ENCODE data around the gene ZNF652.

The ZNF652 gene

DNA sequence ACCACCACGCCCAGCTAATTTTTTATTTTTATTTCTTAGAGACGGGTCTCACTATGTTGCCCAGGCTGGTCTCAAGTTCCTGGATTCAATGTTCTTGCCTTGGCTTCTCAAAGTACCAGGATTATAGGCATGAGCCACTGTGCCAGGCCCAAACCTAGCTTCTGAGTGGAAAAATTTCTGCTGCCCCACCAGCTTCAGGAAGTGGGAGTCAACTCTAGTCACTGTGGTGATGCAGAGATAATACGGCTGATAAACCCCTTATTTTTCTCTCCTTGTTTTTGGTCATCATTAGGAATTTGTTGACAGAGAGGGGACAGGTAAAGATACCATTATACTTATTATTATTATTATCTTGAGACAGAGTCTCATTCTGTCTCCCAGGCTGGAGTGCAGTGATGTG lies 103.7 kb downstream of the ZNF652 start:
- no peak for DNase-seq

DNA sequence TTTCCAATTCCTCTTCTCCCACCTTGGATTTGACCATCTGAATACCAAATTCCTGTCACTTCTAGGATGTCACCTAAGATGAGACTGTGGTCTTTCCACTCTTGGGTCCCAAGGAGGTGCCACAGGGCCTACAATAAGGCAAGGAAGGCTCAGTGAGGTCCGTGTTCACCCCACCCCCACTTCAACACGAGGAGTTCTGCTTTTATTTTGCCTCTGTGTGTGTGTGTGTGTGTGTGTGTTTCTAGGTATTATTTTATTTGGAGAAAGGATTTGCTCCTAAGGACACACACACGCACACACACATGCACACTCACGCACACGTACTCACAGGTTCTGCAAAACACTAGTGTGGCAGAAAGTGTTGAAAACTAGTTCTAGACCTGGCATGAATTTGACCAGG lies 106.9 kb downstream of the ZNF652 start:
- DNase-seq = no peak

GRCh38 chr17:49254066-49254465 lies 108.0 kb downstream of the ZNF652 start:
- no peak for DNase-seq

- no peak for DNase-seq
Observed at GRCh38 chr17:49252148-49252695, 109.8 kb downstream of the ZNF652 start.

DNA sequence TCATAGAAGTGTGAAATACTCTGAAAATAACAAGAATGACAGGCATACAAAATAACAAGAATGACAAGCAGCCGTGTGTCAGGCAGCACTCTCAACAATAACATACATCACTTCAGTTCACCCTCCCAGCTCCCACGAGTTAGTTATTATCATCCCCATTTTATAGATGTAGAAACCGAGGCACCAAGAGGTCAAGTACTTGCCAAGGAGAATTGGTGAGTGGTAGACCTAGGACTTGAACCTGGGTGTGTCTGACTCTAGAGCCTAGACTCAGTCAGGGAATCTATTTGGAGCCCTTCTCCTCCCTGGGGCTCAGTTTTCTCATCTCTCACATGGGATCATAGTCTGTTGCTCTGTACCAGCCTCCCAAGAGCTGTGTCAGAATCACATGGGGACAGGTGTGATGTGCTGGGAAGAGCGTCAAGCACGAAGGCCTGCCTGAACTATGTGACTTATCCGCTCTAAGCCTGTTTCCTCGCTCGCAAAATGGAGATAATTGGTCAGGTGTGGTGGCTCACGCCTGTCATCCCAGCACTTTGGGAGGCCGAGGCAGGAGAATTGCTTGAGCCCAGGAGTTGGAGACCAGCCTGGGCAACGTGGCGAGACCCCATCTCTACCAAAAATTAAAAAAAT lies 112.0 kb downstream of the ZNF652 start:
- no peak for DNase-seq

GRCh38 chr17:49249292-49249794 lies 112.7 kb downstream of the ZNF652 start:
- no peak for DNase-seq

DNA sequence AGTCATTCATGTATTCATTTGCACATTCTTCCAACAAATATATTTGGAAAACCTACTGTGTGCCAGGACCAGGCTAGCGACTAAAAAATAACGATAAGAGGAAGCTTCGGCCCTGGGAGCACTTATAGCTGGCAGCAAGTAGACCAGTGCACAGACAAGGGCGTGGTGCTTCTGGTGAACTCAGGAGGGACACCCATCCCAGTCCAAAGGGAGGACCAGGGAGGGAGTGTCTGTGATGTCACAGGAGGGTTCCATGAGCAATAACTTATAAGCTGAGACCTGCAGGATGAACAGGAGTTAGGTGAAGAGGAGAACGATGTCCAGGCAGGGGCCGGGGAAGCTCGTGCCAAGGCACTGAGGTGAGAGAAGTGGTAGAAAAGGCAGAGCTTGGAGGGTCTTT lies 114.1 kb downstream of the ZNF652 start:
- DNase-seq = no peak

GRCh38 chr17:49244839-49245238 lies 117.2 kb downstream of the ZNF652 start:
- DNase-seq = no peak
